GM19239 (cell line): ENCODE results near the gene UBE2M.
A peak's percentile ranks its signal among the peaks of the same experiment; 100 is the strongest.
"Not testable (repeated sequence)": the region's sequence is repeated elsewhere in the genome, so short reads cannot be mapped to it uniquely, and the experiment has no call there.

Experiments
- DNase-seq: peaks from one replicate; pipeline ENCODE4 v3.0.0; 2011; ENCODE audit warnings: low spot score; ENCODE audit not compliant: insufficient read length
- FAIRE-seq: peaks from 2 replicates; lab custom pipeline; 2011; peaks lifted over from hg19 to GRCh38; lab: Jason Lieb, UNC

Gene UBE2M

DNA sequence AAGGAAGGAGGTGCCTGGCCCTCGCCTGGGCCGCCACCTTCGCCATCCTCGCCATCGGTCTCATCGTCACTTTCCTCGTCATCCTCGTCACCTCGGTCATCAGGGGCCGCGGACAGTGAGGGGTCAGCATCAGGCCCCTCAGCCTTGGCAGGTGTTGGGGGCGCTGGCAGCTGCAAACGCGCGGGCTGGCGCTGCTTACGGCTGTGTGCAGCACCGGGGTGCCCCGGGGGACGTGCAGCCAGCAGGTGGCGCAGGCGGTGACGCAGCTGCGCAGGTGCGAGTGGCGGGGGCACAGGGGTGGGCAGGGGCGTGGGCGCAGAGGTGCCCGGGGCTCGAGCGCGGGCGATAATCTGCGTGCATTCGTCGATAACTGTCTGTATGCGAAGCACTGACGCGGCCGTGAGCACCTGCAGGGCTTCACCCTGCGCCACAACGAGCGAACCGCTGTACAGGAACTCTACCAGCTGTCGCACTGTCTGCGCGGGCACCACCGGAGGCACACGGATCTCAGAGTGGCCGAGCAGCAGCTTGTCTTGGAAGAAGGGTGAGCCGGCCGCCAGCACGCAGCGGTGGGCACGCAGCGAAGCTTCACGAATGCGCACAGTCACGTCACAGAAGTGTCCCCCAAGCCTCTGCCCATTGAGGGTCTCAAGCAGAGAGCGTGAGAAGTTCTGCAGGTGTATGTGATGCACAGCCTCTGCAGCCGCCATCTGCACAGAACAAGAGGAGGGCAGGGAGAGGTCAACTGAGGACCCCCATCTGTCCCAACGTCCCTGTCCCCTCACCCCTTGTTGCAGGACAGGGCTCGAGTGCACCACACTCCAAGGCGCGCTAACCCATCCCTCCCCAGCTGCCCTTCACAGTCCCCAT is 41.2 kb downstream of the UBE2M start:
- FAIRE-seq: no peak
- DNase-seq: no peak

DNA sequence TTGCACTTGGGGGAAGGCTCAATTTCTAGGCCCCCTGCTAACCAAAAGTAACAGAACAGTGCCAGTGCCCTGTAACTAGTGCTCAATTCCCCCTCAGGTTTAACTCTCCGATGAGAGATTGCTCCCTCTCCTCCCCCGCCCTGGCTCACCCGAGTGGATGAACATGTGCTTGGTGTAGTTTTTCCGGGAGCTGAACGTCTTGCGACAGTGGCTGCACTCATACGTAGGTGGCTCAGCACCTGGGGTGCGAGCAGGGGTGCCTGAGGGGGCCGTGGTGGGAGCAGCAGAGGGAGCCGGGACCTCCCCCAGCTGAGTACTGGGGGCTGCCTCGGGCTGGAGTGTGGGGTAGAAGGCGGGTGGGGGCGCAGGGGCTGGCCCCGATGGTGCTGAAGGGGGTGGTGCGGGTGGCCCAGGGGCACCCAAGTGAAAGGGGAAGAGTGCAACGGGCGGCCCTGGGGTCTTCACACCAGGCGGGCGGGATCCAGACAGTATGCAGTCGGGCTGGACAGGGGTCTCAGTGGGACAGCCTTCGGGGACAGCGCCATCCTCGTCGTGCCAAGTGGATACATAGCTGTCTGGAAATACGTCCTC is 42.1 kb downstream of the UBE2M start:
- DNase-seq (no peak), FAIRE-seq (no peak)

DNA sequence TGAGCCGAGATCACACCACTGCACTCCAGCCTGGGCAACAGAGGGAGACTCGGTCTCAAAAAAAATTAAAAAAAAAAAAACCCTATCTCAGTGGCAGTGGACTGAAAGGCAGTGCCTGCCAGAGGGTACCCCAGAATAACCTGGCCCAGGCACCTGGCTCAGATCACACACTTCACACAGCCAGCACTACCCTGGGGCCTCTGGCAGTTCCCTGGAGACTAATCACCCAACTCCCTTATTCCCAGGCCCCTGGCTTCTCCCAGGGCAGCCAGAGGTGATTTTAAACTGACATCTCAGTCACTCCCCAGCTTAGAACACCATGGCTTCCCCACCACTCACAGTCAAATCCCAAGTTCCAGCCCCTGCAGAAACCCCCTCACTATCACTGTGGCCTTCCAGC is 43.2 kb downstream of the UBE2M start:
- FAIRE-seq (no peak), DNase-seq (no peak)

DNA sequence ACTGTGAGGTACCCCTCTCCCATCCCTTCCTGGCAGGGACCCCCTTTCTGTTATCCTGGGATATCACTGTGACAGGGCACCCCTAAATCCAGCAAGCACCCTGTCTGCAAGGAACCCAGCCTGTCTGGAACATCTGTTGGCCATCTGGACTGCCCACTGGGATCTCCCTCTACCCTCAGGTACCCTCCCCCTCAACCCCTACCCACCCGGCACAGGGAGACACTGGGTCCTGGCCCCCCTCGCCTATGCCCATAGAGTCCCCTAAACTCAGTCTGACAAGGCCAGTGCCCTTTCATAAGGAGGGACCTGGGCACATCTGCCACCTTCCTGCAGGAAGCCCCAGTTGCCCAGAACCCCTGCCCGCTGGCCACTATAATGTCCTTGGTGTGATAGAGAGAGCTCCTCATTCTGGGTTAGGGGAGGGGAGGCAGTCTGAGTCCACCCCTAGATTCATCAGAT is 43.8 kb downstream of the UBE2M start:
- peak; percentile 11 for FAIRE-seq

DNA sequence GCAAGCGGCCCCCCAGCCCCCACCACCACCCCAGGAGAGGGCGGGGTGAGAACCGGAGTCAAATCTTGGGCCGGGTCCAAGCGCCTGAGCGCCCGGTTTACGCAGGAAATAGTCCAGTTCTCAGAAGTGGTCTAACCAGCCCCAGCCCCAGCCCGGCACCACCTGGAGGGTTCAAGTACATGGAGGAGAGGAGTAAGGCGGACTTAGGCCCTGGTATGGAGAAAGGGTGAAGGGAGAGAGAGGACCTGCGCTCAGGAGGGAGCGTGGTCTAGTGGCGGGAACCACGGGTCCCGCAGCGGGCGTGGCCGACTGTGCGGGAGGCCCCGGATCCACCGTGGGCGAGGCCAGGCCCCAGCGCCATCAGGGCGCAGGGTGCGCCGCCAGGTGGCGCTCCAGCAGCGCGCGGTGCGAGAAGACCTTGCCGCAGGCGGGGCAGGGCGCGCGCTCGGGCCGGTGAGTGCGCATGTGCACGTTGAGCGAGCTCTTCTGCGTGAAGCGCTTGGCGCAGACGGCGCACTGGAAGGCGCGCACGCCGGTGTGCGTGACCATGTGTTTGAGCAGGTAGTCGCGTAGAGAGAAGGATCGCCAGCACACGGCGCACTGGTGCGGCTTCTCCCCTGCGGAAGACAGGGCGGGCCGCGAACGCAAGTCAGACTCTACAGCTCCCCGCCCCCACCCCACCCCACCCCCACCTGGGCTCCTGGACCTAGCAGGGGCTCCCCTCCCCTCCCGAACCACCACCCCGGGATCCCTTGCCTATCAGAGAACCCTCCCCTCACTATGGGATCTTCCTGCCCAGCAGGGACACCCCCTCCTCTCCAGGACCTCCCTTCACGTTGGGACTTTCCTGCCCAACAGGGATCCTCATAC is 44.5 kb downstream of the UBE2M start:
- peak; percentile 96 for DNase-seq
- peak; percentile 97 for FAIRE-seq

More for the DNA sequence above, 43.8 kb downstream of the UBE2M start:
- no peak for DNase-seq

DNA sequence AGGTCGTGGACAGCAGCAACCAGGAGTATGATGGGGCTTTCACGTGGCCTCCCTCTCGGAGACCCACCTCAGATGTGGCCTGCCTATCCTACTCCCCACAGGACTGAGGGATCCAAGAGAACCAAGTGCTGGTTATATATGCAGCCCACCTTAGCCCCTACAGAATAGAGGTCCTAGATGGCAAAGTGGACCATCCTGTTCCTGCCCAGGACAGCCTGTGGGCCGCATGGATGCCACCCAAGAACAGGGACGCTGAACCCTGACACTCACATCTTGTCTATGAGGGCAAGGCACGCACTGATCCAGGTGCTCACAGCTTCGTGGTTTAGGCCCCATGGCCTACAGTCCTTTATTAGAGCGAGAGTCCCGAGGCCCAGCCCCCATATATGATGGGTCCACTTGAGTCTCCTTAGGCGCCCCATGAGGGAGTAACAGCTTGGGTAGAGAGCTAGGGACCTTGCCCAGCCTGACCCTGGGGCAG is 45.2 kb downstream of the UBE2M start:
- DNase-seq (no peak), FAIRE-seq (no peak)

DNA sequence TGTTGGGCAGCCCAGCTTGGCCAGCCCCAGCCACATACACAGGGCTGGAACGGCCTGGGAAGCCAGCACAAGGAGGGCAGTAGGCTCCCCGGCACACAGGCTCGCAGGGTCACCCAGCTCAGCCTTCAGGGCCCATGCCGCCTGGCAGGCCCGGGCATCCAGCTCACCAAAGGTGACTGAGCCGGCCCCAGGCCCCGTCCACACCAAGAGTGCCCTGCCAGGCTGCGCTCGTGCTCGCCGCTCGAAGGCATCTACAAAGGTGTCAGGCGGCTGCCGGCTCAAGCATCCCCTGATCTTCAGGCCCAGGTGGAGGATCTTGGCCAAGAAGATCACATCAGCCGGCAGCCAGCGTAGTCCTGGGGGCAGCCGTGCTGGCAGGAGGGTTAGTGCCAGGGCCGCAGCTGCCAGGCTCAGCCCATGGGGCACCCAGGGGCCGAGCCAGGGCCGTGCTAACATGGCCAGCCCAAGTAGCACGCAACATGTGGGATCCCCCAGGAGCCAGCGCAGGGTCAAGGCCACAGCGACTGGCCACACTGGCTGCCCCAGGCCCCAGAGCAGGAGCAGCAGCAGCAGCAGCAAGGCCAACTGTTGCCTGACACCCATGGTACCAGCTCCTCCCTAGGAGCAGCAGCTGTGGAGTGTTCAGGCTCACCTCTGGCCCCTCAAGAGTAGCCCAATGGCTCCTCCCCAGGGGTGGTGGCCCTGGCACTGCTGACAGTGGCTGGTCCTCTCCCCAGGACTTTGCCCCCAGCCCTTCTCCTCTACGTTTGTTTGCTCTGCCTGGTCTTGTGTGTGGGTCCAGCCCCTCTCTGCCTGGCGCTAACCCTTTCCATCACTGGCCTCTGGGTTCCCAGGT is 46.8 kb downstream of the UBE2M start, which contains the start of gene SLC27A5:
SLC27A5 (minus strand) TSS at position 640 of the 856 bp plus-strand sequence; CDS start at position 603, 37 bp downstream.
- FAIRE-seq: no peak
- no peak for DNase-seq

DNA sequence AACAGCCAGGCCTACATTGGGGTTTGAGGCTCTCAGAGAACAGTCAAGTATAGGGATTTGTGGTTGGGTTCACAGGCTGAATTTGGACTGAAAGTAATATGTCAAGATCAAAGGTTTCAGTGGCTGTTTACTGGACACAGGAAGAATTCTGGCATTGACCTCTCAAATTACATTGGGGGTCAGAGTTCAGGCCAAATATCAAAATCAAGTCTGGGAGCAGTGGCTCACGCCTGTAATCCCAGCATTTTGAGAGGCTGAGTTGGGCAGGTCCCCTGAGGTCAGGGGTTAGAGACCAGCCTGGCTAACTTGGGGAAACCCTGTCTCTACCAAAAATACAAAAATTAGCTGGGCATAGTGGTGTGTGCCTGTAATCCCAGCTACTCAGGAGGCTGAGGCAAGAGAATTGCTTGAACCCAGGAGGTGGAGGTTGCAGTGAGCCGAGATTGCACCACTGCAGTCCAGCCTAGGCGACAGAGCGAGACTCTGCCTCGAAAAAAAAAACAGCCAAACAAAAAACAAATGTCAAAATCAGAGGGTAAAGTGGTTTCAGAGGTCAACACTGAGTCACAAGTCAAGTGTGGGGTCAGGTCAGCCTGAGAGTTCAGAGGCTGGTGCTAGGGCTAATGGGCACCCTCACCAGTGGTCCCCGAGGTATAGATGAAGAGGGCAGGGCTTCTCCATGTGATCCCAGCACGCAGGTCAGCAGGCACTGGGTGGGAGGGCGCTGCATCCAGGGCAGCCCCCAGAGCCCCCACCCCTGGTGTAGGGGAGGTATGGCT is 48.1 kb downstream of the UBE2M start:
- DNase-seq (no peak), FAIRE-seq (no peak)

DNA sequence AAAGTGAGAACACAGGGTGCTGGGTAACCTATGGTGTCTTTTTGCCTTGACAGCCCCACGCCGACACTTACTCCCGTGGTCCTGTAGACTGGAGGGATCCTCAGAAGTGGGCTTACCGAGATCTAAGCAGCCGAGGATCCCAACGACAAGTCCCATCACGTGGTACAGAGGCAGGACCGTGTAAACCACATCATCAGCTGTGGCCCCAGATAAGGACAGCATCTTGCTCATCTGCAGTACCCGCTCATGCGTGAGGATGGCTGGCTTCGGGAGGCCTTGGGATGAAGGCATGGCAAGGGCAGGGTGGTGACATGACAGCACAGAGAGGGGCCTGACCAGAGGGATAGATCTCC is 48.7 kb downstream of the UBE2M start:
- FAIRE-seq: no peak
- DNase-seq: no peak

DNA sequence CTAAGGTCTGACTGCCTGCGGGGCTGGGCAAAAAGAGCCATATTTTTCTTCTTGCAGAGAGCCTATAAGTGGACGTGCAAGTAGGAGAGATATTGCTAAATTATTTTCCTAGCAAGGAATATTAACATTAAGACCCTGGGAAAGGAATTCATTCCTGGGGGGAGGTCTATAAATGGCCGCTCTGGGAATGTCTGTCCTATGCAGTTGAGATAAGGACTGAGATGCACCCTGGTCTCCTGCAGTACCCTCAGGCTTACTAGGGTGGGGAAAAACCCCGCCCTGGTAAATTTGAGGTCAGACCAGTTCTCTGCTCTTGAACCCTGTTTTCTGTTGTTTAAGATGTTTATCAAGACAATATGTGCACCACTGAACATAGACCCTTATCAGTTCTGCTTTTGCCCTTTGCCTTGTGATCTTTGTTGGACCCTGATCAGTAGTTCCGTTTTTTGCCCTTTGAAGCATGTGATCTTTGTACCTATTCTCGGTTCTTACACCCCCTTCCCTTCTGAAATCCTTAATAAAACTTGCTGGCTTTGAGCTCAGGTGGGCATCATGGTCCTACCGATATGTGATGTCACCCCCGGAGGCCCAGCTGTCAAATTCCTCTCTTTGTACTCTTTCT is 50.7 kb downstream of the UBE2M start:
- not testable (repeated sequence) for DNase-seq, FAIRE-seq
